GM19372 (cell line): ENCODE data around the gene ITM2B.

Source experiments
- ATAC-seq: cut with Tn5 transposase; IDR thresholded peaks from one replicate; pipeline ENCODE4 v1.9.1; 2021; ENCODE audit warnings: mild to moderate bottlenecking, low read depth, moderate library complexity; ENCODE audit not compliant: unreplicated experiment

ITM2B gene

GRCh38 chr13:48255090-48255489 is 22.1 kb downstream of the ITM2B start:
- no peak for ATAC-seq

GRCh38 chr13:48255954-48256353 is 22.9 kb downstream of the ITM2B start:
- no peak for ATAC-seq

- ATAC-seq, result no peak
Measured at GRCh38 chr13:48258002-48258401, 25.0 kb downstream of the ITM2B start.

GRCh38 chr13:48258430-48258829 is 25.4 kb downstream of the ITM2B start:
- no peak for ATAC-seq

GRCh38 chr13:48260970-48261369 is 28.0 kb downstream of the ITM2B start:
- no peak for ATAC-seq

GRCh38 chr13:48263196-48263595 is 30.2 kb downstream of the ITM2B start:
- ATAC-seq, result no peak

- no peak for ATAC-seq
Measured at GRCh38 chr13:48264058-48264457, 31.1 kb downstream of the ITM2B start.

GRCh38 chr13:48265217-48265815 is 32.3 kb downstream of the ITM2B start:
- peak; percentile 72 for ATAC-seq

- no peak for ATAC-seq
Measured at GRCh38 chr13:48266150-48266549, 33.1 kb downstream of the ITM2B start.

GRCh38 chr13:48266701-48267639 is 34.0 kb downstream of the ITM2B start:
- no peak for ATAC-seq

- ATAC-seq, result no peak
Measured at GRCh38 chr13:48268019-48268418, 35.0 kb downstream of the ITM2B start.

- no peak for ATAC-seq
Measured at GRCh38 chr13:48273346-48273745, 40.3 kb downstream of the ITM2B start.

- ATAC-seq, result no peak
Measured at GRCh38 chr13:48275507-48275906, 42.5 kb downstream of the ITM2B start.

GRCh38 chr13:48278806-48279205 is 45.8 kb downstream of the ITM2B start:
- ATAC-seq, result no peak

GRCh38 chr13:48281556-48281955 is 48.5 kb downstream of the ITM2B start:
- ATAC-seq, result no peak

- no peak for ATAC-seq
Measured at GRCh38 chr13:48291730-48292129, 58.7 kb downstream of the ITM2B start.

- ATAC-seq, result no peak
Measured at GRCh38 chr13:48292650-48293049, 59.6 kb downstream of the ITM2B start.

- ATAC-seq, result no peak
Measured at GRCh38 chr13:48294653-48295052, 61.6 kb downstream of the ITM2B start.

- no peak for ATAC-seq
Measured at GRCh38 chr13:48295271-48295670, 62.3 kb downstream of the ITM2B start.

- ATAC-seq, result no peak
Measured at GRCh38 chr13:48296528-48296927, 63.5 kb downstream of the ITM2B start.

GRCh38 chr13:48297131-48297786 is 64.3 kb downstream of the ITM2B start:
- no peak for ATAC-seq
